NCI-H187 (cell line): ENCODE results near the gene HDAC3.
A peak's percentile ranks its signal among the peaks of the same experiment; 100 is the strongest.
"Not testable (repeated sequence)": the region's sequence is repeated elsewhere in the genome, so short reads cannot be mapped to it uniquely, and the experiment has no call there.

Experiments used
- DNase-seq, 2 experiments: peaks; one replicate each; lab custom pipeline; 2025; lab: John Stamatoyannopoulos, UW

Gene HDAC3

DNA sequence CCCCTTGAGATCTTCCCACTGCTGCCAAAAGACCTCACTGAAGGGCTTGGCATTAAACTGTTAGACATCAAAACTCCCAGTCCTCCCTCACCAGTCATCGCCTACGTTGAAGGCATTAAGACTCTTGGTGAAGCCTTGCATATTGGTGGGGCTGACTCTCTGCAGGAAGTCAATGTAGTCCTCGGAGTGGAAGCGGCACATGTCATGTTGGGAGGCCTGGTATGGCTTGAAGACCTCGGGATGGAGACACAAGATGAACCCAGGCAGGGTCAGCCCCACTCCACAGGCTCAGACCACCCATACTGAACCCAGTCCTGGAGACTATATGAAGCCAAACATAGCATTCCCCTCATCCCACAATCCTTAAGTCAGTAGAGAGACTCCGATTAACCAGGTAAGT lies 1.9 kb downstream of the HDAC3 start:
- no peak for DNase-seq

DNA sequence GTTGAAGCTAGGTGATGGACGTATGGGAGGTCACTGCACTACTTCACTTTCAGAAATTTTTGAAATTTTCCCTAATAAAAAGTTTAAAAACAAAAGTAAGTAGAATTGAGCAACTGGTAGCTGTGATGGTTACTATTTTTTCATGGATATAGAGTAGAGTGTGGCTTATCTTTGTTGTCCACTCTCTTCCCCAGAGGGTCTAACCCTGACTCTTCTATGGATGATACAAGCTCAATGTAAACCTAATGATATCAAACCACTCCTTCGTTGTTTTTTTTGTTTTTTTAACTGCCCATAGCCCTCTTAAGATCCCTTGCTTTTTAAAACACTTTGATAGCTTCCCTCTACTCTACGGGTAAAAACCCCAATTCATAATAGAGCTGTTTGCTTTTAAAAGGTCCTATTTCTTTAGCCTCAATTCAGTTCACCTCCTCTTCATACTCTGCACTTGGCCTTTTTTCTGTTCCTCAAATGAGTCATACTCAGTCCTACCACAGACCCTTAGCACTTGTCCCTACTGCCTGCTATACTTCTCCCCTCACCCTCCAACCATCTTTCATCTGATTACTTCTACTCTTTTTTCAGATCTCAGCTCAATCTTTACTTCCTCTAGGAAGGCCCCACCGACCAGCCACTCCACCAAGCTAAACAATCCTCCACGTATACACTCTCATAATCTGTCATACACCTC lies 2.6 kb downstream of the HDAC3 start:
- DNase-seq: no peak

DNA sequence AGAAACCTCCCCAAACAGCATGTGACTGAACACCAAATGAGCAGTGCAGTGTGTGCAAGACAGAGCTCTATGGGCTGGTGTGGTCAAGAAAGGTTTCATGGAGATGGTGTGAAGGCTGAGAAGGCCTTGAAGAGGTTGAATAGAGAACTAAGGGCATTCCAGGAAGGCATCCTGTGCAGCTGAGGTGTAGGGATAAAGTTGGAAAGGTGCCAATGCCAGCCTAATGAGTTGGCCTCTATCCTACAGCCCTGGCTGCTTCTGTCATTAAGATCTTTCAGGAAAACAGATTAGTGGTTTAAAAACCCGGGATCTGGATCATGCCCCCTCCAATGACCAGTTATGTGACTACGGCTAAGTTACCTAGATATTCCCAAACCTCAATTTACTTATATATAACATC lies 4.0 kb downstream of the HDAC3 start:
- DNase-seq: no peak

DNA sequence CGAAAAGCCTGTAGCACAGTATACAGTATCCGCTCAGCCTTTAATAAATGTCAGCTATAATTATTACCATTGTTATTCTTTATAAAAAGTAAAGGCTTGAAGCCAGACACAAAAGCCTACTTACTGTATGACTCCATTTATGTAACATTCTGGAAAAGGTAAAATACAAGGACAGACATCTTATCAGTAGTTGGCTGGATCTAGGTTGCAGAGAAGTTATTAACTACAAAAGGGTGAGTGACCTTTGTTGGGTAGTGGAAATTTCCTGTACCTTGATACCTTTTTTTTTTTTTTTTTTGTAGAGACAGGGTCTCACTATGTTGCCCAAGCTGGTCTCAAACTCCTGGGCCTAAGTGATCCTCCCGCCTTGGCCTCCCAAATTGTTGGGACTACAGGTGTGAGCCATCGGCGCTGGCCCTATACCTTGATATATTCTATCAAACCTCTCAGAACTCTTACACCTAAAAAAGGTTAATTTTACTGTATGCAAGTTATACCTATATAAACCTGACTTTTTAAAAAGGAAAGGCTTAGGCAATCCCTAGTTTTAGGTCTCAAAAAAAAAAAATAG lies 6.0 kb downstream of the HDAC3 start:
- DNase-seq: no peak

DNA sequence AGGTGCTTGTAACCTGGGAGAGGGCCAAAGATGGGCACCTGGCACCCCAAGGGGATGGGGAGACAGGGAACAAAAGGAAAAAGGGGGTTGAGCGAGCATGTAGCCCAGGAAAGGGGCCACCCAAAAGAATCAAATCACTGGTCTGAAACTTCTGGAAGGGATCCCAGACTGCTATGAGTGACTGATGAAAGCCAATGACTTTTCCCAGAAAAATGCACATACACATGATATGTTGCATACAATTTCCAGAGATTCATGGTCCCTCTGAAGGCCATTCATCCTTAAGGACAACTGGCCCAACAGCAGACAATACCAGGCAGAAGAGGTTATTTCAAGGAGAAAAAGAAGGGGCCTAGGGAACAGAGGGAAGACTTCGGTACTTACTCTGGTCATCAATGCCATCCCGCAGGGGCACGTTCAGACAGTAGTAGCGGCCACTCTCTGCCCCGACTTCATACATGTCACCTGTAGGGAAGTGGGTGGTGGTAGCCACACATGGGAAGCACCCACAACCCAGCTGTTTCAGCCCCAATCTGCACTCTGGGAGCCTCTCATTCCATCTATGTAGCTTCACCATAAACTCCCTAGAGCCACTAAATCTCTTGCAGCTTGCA lies 8.4 kb downstream of the HDAC3 start:
- no peak for DNase-seq

DNA sequence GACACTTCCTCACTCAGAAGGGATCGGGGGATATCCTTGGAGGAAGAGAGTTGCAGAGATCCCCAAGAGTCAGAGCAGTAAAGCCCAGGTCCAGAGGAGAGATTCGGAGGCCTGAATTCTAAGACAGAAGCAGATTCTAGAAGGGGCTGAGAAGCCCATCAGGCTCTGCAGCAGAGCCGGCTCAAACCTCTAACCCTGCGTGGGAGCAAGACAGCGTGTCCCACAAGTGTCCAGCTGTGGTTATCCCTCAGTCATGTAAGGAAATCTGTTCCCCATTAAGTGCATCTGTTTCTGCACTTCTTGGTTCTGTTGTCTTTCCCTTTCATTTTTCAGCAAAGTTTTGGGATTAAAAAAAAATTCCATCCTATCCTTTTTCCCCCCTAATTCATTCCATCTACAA lies 13.0 kb downstream of the HDAC3 start:
- no peak for DNase-seq

DNA sequence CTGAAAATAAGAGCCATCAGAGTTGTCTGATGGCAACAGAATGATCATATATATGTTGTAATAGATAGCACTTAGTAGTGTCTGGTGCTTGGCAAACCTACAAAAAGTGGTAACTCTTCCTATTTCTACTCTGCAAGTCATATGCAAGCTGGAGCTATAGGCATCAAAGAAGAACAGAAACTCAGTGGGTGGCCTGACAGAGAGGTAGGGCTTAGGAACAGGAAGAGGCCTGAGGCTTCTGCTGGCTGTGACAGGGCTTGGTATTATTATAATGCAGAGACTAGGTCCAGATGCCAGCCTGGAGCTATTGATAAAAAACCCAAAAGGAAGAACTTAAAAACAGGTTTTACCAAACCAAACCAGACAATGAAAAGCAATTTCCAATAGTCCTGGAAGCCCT lies 13.5 kb downstream of the HDAC3 start:
- DNase-seq: no peak

DNA sequence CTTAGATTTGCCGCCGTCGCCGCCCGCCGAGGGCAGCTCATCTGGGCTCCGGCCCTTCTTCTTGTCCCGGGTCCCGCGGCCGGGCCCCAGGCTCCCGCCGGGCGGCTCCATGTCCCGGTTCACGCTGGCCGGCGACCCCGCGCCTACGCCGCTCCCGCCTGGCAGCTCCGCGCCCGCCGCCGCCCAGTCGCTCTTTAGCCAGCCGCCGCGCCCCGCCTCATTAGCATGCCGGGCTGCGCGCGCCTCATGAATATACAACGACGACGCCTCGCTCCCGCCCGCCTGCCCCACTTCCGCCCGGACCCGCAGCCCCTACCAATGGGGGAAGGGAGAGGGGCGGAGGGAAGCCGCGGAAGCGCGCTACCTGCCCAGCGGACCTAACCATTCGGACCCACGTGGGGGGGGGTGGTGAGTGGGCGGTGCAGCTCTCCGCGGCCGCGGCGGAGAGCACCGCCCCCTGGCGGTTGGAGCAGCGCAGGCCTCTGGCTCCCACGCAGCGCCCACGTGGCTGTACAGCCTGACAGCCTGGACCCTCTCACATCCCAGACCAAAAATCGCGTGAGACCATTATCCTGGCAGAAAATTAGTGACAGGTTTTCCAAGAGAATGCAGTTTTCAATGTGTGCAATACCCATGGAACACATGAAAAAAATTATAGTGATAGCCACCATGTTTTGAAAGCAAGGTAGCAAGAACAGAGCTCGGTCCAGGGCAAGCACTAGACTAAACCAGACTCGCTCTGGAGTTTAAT lies 17.7 kb downstream of the HDAC3 start, which contains the start of gene DIAPH1:
TSS of gene DIAPH1 (minus strand) at position 197 of the 751 bp plus-strand sequence. CDS start at position 111, 86 bp downstream.
- peak; percentile 79 to 92 for DNase-seq

DNA sequence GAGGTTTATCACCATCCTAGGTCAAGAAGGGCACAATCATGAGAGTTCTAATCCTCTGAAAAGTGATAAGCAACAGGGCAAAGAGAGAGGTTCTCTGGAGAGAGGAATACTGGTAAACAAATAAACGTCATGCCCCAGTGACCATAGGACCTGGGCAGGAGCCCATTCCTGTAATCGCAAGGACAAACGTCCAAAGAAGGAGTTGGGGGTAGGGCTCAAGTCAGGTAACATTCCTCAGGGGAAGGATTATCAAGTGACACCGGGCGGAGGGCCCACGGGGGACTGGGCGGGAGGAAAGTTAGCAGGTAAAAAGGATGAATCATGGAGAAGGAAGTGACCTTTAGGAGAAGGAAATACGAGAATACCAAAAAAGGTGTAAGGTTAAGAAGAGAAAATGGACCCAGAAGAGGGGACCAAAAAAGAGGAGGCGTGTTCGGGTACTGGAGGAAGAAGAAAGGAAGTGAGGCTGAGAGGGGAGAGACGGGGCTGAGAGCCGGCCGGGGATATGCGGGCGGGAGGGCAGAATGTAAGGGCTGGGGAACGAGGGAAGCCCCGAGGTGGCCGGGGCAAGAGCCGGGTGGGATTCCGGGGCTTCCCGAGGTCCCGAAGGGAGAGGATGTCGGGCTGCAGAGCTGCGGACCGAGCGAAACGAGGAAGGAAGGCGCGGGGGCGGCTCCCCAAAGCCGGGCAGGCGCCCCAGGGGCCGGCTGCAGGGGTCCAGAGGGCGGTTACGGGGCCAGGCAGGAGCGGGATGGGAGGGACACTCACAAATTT lies 18.4 kb downstream of the HDAC3 start:
- DNase-seq: no peak

DNA sequence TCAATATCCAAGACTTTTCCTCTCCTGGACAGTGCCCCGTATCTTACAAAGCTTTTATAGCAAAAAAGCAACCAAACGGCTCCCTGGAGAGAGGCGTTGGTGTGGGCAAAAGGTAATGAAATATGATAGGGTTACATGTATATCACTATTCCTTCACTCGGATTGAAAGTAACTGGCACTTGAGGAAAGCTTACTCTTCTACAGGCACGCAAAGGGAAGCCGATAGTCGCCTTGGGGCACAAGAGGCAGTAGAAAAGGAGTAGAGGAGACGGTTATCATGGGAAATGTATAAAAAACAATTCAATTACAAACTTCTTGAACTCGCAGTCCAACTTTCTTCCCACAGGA lies 19.0 kb downstream of the HDAC3 start:
- DNase-seq: no peak

DNA sequence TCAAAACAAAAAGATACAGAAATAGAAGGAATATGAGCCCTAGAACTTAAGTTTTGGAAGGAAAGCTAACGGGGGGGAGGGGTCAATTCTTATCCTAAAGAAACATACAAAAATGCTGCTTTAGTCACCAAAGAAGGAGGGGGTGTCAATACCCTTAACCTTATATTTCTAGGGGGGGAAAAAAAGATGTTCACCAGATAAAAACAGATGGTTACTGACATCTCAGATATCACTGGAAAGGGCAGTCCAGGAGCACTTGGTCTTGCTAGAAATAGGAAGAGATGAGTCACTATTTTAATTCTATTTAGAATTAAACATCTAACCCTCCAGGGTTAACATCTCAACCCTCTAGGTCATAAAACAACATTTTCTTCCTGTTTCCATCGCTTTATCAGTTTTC lies 19.5 kb downstream of the HDAC3 start:
- DNase-seq: no peak

DNA sequence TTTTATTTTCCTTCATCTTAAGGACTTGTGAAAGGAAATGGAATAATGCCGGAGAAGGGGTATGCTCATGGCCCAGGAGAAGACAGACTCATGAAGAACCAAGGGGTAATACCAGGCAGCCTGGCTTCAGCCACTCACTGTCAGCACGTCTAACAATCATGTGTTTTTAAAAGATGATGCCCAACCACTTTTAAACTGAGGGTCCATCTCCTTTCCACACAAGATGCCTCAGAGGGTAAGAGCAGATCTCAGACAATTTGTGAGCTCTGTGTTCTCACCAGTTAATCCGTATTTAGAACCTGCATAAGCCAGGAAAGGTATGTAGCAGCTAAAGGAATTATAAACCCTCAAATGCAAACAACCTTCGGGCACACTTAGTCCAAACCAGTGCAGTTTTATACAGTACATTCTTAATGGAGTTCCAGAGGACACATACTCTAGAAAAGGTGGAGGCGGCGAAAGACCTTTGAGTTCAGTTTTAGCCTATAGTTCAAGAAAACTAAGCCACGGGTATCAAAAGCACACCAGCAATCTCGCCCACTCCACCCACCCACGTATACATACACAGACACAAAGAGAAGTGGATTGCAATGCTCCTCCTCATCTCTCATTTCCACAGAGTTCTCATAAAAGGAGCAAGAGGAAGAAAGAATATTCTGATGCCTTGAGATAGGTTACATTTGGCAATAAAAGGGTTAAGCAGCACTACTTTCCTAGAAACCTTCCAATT lies 20.5 kb downstream of the HDAC3 start:
- no peak for DNase-seq

DNA sequence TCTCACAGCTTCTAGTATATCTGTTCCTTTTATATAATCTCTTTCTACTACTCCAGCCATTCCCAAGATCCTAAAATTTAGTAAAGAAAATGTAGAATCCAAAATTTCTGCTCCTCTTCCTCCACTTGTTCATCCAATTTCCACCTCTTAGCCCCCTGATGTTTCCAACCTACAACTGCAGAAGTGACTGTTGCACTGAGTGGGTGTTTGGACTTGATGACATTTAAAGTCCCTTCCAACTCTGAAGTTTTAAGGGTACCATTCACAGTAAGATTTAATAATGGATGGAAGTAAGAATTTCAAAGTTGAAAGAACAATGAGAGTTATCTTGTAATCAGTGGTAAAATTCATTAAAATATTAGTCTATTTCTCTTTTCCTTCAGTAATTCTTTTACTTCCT lies 23.3 kb downstream of the HDAC3 start:
- DNase-seq: no peak

DNA sequence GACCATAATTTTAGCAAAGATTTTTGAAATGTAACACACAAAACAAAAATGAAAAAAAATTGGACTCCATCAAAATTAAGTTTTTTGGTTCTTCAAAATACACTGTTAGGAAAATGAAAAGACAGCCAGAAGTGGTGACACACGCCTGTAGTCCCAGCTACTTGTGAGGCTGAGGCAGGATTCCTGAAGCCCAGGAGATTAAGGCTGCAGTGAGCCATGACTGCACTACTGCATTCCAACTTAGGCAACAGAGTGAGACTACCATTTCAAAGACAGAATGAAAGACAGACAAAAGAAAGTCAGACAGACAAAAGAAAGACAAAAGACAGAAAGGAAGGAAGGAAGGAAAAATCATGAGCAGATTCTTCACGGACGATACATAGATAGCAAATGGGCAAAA lies 25.4 kb downstream of the HDAC3 start:
- no peak for DNase-seq

DNA sequence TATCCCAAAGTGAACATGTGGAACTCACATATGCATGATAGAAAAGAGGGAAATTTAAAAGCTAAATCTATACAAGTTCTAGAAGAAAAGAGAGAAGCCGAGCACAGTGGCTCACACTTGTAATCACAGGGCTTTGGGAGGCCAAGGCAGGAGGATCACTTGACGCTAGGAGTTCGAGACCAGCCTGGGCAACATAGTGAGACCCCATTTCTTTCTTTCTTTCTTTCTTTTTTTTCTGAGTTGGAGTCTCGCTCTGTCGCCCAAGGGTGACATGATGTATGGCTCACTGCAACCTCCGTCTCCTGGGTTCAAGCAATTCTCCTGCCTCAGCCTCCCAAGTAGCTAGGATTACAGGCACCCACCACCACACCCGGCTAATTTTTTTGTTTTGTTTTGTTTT lies 26.7 kb downstream of the HDAC3 start:
- not testable (repeated sequence) for DNase-seq

DNA sequence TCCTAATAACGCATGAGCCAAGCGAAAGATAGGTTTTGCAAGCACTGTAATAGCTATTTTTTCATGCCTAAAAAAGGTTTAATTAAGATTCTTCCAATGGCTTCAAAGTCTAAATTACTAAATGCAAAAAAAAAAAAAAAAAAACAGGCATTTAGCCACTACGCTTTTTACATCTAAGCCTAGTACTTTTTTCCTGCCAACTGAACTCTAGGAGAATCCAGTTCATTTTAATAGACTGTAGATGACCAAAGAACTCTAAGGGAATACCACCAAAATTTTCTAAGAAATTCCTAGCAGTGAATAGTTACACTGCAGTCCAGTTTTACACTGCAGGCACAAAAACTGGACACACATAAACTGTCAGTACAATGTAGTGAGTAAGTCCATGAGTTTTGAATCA lies 27.6 kb downstream of the HDAC3 start:
- no peak for DNase-seq

DNA sequence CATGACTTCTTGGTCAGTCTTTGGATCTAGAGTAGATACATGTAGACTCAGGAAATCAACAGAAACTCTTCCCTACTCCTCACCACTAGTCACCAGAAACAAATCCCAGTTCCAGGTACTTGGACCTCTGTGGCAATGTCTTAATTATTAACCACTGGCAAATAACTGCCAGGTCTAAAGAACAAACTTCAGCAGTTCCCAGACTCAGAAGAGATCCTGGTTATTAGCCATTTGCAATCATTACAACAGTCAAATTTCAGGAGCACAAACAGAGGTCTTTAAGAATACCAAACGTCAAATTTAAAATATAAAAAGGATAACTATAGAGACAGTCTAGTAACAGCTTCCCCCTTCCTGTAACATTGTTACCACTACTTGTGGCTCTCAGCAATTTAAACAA lies 28.1 kb downstream of the HDAC3 start:
- DNase-seq: no peak

DNA sequence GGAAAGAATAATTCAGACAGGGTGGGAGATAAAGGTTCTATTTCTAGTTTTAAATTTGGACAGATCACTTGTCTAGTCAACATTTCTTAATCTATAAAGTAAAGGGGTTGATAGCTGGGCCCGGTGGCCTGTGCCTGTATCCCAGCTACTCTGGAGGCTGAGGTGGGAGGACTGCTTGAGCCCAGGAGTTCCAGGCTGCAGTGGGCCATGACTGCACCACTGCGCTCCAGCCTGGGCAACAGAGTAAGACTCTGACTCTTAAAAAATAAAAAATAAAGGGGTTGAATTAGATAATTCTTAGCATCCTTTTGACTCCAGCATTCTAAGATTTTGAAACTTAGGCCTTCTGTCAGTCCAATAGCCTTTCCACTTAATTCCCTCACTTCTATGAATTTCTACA lies 28.6 kb downstream of the HDAC3 start:
- no peak for DNase-seq

DNA sequence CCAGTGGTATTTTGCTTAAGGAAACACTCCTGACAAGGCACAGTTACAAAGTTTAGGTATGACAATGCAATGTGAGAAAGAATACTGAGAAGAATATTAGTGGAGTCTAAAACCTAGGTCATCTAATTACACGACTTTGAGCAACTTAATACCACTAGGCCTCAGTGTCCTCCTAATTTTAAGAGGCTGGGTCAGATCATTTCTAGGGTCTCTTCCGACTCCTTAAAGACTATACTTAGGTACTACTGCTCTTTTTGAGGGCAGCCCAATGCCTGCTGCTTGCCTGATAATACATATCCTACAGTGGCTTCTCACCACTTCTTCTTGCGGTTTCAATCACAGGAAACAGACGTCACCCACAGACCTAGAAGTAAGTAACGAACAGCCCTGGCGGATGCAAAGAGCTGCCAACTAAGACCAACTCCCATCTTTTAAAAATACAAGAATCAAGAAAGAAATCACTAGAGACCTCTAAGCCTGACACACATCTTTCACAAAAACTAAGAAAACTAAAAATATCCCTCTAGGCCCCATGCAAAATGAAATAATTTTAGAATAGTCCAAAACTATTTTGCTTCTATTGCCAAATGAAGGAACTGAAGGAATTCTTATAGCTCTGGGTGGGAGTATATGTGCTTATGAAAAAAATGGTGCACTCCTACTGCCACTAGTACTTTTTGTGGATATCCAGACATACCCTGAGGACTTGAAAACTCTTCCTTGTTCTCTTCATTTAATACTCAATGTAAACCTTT lies 30.9 kb downstream of the HDAC3 start:
- DNase-seq: no peak

DNA sequence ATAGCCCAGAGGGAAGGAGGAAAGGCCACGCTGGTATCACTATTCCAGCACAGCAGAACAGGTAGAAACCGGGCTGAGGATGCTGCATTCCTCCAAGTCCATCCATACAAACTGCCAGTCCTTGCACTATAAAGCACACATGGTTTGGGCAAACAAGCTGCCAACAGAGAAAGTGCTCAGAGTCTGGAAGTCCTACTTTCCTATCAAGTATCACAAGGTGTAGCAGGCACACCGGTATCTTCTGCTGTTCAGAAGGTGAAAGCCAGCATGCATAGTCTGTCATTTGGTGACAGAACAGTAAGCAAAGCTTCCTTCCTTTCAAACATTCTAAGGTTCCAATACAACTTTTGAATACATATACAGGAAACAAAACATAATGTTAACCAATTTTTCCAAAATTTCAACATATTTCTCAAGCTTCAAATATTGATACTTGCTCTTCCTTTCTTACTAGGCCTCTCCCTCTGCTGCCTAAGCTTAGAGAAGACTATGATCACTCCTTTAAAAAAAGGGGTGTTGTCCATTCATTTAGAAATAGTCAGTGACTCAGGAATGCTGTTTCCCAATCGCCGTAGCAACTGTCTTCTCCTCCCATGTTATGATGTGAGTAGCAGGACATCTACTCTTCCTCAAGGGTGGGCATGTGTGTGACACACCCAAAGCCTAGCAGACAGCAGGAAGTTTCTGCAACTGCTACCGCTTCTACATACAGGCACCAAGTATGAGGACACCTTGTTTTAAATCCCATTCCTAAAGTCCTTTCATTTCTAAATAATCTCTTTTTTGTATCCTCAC lies 32.5 kb downstream of the HDAC3 start:
- DNase-seq: no peak
